Measurements from ENCODE around the gene SOX6.
A peak's percentile ranks its signal among the peaks of the same experiment; 100 is the strongest.

SOX6 gene

DNA sequence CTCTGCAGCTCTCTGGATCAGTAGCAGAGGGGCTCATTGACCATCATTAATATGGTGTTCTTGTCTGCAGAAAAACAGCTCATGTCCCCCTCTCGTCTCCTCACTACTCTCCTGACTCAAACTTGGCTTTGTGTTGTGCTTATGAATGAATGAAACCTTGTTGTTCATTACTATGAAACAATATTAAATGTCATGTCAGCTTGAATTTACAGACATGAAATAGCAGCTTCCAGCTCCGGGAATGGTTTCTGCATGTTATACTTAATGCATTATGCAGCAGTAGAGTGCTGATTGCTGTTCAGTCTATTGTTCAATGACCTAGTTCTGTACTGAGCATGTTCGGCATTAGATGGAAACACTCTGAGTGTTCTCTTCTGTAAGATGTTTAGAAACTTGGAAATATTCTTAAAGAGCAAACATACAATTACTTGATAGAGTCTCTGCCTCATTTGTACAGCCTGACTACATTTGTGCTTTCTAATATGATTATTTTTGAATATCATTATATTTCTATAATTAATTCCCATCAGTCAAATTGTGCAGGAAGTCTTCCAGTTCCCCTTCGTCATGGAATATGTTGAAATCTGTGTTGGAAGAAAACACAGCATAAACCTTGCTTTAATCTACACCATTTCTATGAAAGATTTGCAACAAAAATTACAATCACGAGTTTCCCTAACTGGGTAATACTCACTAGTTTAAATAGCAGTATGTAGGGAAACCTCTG, 340.4 kb downstream of the SOX6 start:
- H4K20me1 ChIP-seq = no peaks in the 10 kb centered on the region
- TF ChIP-seq Cebpa-rat (IDR thresholded peaks at IDR 0.05) = no peak
- H3K9ac ChIP-seq = no peak overlapping the region
- no peaks in the 10 kb centered on the region for H3K36me3 ChIP-seq
- H3K4me3 ChIP-seq = no peak overlapping the region
- no peaks in the 10 kb centered on the region for H3K9me3 ChIP-seq (replicated peaks in 1 of 11)
- no peak overlapping the region for H3K4me2 ChIP-seq
- no peaks in the 10 kb centered on the region for H3K27me3 ChIP-seq
- peaks cover 0 to 7% (median 5%) of the 10 kb centered on the region in 10 experiments; a peak in 11 of 20 replicates for H3K4me1 ChIP-seq
- no peak overlapping the region for H3K27ac ChIP-seq

DNA sequence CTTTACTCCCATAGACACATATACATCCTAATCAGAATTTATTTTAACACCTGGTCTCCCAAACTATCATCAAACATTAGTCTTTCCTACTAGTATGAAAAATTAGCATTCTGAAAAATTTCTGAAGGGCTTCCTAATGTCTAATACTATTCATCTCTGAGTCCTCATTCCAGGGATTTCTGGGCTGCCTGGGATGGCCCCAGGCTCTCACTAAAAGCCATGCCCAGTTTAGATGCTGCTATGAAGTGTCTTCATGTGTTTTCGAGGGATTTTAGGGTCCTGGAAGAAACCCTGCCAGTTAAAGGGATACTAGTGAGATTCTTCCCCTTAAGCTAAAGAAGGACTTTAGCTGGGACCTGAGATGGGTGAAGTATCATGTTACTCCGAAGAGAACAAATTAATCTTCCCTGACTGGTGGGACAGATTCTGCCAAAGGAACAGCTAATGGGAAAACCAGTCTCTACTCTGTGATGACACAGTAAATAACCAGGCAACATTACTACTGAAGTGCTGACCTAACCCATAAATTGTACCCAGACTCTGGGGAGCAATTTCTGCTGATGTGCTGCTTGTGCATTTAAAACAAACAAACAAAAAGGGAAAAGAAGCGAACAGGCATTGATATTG, 342.6 kb downstream of the SOX6 start:
- no peak for TF ChIP-seq Cebpa-rat (IDR thresholded peaks at IDR 0.05)

DNA sequence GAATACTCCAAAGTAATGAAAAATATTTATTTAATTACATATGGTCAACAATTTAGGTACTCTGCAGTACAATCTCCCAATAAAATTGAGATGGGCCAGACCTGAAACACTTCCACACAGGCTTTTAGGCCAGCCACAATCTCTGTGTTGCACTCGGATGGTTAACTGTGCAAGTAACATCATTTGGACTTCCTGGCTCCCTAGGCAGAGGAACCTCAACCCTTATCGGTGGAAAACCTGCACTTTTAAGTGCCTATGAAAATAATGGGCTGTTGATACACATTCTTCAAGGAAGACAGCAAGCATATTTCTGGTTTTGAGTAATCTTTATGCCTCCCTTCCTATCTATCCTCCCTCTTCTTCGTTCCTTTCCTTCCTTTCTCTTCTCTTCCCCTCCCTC, 343.1 kb downstream of the SOX6 start:
- Histone ChIP-seq H3K27me3 (no peaks in the 10 kb centered on the region), H4K20me1 (no peaks in the 10 kb centered on the region), H3K4me1 (peaks cover 0 to 7% (median 5%) of the 10 kb centered on the region in 10 experiments; a peak in 11 of 20 replicates), H3K36me3 (no peaks in the 10 kb centered on the region), H3K9me3 (replicated peaks in 1 of 11) (no peaks in the 10 kb centered on the region), H3K9ac (no peak overlapping the region), H3K4me3 (no peak overlapping the region), H3K4me2 (no peak overlapping the region), H3K27ac (no peak overlapping the region)
- no peak for TF ChIP-seq Cebpa-rat (IDR thresholded peaks at IDR 0.05)

More for the DNA sequence above, 342.6 kb downstream of the SOX6 start:
- H3K9ac ChIP-seq = no peak overlapping the region
- H3K36me3 ChIP-seq = no peaks in the 10 kb centered on the region
- no peaks in the 10 kb centered on the region for H3K9me3 ChIP-seq (replicated peaks in 1 of 11)
- H3K27me3 ChIP-seq = no peaks in the 10 kb centered on the region
- H3K4me1 ChIP-seq = peaks cover 0 to 7% (median 5%) of the 10 kb centered on the region in 10 experiments; a peak in 11 of 20 replicates
- no peak overlapping the region for H3K4me3 ChIP-seq
- no peaks in the 10 kb centered on the region for H4K20me1 ChIP-seq
- H3K27ac ChIP-seq = no peak overlapping the region
- no peak overlapping the region for H3K4me2 ChIP-seq

DNA sequence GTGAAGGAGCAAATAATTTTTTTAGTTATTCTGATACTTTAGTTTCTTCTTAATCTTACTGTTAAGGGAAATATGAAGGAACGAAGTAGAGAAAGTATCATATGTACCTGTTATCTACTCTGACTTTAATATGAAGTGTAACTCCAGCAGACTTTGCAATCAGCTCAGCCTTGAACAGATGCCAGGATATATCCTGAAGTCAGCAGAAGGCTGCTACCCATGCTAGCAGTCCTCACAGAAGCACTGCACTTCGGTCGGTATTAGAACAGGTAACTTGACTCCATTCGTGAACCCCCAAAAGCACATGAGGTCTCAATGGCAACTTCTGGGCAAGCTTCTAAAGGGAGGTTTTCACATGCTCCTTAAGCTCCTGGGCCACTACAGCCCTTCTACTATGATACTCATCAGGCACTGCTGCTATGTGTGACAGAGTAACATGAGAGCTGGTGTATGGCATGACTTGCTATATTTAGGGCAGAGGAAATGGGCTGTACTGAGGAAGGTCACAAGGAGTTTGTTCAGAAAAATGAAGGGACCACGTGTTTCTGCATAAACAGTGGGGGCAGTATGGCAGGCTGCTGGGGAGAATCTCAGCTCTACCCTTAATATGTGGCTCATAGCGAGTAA, 344.1 kb downstream of the SOX6 start:
- no peaks in the 10 kb centered on the region for H3K36me3 ChIP-seq
- H3K27me3 ChIP-seq = no peaks in the 10 kb centered on the region
- H3K4me2 ChIP-seq = peak overlapping the region in 7 of 11 experiments; percentile 1 to 48 (median 23); a peak in 7 of 22 replicates
- H3K27ac ChIP-seq = no peak overlapping the region
- H3K9ac ChIP-seq = no peak overlapping the region
- no peak overlapping the region for H3K4me3 ChIP-seq
- no peaks in the 10 kb centered on the region for H4K20me1 ChIP-seq
- peaks cover 0 to 7% (median 5%) of the 10 kb centered on the region in 10 experiments; a peak in 11 of 20 replicates for H3K4me1 ChIP-seq
- H3K9me3 ChIP-seq (replicated peaks in 1 of 11) = no peaks in the 10 kb centered on the region
- TF ChIP-seq Cebpa-rat (IDR thresholded peaks at IDR 0.05) = no peak

DNA sequence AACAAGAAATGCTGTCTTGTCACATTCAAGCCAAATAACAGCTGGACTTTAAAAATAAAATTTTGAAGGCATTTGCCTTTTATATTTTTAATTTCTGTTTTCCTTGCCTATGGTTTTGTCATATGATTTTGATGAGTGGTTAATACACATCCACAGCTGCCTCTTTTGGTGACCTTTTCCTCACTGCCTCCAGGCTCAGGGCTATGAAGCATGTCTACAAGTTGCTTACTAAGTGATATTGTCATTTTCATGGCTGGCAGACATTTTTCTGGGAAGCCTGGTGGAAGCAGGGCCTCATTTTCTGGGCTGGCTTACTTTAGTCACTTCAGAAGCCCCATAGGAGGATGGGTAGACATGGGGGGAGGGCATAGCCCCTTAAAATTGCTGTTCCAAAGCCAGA, 344.9 kb downstream of the SOX6 start:
- Histone ChIP-seq H3K36me3 (no peaks in the 10 kb centered on the region), H3K9me3 (replicated peaks in 1 of 11) (no peaks in the 10 kb centered on the region)
- no peak for TF ChIP-seq Cebpa-rat (IDR thresholded peaks at IDR 0.05)

DNA sequence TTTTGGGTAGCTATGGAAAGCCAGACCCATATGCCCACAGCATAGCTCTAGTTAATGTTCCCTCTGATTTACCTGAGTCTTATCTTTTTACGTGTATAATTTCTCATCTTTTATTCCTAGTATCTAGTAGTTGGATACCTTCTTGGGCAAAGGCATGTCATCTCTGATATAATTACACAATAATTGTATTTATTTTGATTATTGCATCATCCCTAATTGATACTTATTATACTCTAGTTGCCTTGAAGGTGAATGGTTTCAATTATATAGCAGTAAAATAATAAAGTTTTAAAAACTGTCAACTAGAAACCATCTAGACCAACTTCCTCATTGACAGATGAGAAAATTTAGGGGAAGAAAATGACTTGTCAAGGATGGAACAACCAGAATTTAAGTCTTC, 347.3 kb downstream of the SOX6 start:
- Histone ChIP-seq H3K27me3 (no peaks in the 10 kb centered on the region), H3K4me2 (no peak overlapping the region), H3K4me3 (no peak overlapping the region), H3K9me3 (replicated peaks in 1 of 11) (no peaks in the 10 kb centered on the region), H3K36me3 (no peaks in the 10 kb centered on the region), H3K9ac (no peak overlapping the region), H3K4me1 (peaks cover 0 to 7% (median 5%) of the 10 kb centered on the region in 10 experiments; a peak in 11 of 20 replicates), H4K20me1 (no peaks in the 10 kb centered on the region), H3K27ac (no peak overlapping the region)
- TF ChIP-seq Cebpa-rat (IDR thresholded peaks at IDR 0.05) = 0 out of 22 replicates have a peak, but pooled peaks of 1 of the 11 experiments have one; percentile 20

More for the DNA sequence above, 344.9 kb downstream of the SOX6 start:
- no peak overlapping the region for H3K9ac ChIP-seq
- H3K27ac ChIP-seq = no peak overlapping the region
- H3K27me3 ChIP-seq = no peaks in the 10 kb centered on the region
- H3K4me1 ChIP-seq = peaks cover 0 to 7% (median 5%) of the 10 kb centered on the region in 10 experiments; a peak in 11 of 20 replicates
- H4K20me1 ChIP-seq = no peaks in the 10 kb centered on the region
- no peak overlapping the region for H3K4me3 ChIP-seq
- 0 out of 22 replicates have a peak overlapping the region, but pooled peaks of 1 of the 11 experiments have one; percentile 8 for H3K4me2 ChIP-seq

DNA sequence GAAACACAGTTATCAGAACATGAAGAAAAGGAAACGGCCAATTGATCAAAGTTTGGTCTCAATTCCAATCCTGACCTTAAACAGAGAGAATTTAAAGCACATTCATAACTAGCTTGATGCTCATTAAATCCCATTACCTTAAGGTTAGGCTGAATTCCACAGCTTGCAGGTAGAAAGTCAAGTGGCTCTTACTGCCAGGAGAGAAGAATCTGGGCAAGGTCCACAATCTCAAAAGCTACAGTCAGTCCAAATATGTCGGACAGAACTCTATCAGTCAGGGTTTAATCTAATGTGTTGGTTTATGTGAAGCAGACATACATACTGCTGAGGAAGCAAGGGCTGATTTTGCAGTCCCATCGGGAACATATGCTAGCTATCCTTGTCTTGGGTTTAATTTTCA, 348.8 kb downstream of the SOX6 start:
- Histone ChIP-seq H3K36me3 (no peaks in the 10 kb centered on the region), H3K9ac (no peak overlapping the region), H3K27ac (no peak overlapping the region), H3K4me2 (no peak overlapping the region), H3K27me3 (no peaks in the 10 kb centered on the region), H3K9me3 (replicated peaks in 1 of 11) (no peaks in the 10 kb centered on the region), H4K20me1 (no peaks in the 10 kb centered on the region), H3K4me3 (no peak overlapping the region), H3K4me1 (peaks cover 0 to 8% (median 6%) of the 10 kb centered on the region in 10 experiments; a peak in 14 of 20 replicates)
- no peak for TF ChIP-seq Cebpa-rat (IDR thresholded peaks at IDR 0.05)

DNA sequence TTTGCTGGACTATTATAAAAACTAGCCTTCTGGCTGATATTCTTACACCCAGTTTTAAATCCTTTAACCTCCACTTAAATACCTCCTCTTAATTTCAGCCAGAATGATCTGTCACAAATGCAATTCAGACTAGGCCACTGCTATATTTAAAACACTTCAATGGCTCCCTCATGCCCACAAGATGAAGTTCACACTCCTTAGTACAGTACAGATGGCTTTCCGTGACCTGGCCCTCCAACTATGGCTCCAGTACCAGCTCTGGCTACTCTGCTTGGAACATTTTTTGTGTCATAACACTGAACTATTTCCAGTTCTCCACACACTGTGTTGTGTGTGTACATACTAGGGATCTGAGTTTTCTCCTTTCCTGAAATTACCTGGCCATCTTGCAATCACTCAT, 353.4 kb downstream of the SOX6 start:
- peaks cover 0 to 20% (median 17%) of the 10 kb centered on the region in 10 experiments; a peak in 15 of 20 replicates for H3K4me1 ChIP-seq
- no peaks in the 10 kb centered on the region for H3K36me3 ChIP-seq
- no peak overlapping the region for H3K9ac ChIP-seq
- no peak overlapping the region for H3K4me3 ChIP-seq
- no peaks in the 10 kb centered on the region for H4K20me1 ChIP-seq
- TF ChIP-seq Cebpa-rat (IDR thresholded peaks at IDR 0.05) = no peak
- no peaks in the 10 kb centered on the region for H3K27me3 ChIP-seq
- no peaks in the 10 kb centered on the region for H3K9me3 ChIP-seq (replicated peaks in 1 of 11)
- peak overlapping the region in 3 of 11 experiments; percentile 64 to 70 (median 65); a peak in 4 of 22 replicates for H3K4me2 ChIP-seq
- H3K27ac ChIP-seq = peak overlapping the region in 8 of 11 experiments; percentile 53 to 77 (median 65); a peak in 14 of 22 replicates

DNA sequence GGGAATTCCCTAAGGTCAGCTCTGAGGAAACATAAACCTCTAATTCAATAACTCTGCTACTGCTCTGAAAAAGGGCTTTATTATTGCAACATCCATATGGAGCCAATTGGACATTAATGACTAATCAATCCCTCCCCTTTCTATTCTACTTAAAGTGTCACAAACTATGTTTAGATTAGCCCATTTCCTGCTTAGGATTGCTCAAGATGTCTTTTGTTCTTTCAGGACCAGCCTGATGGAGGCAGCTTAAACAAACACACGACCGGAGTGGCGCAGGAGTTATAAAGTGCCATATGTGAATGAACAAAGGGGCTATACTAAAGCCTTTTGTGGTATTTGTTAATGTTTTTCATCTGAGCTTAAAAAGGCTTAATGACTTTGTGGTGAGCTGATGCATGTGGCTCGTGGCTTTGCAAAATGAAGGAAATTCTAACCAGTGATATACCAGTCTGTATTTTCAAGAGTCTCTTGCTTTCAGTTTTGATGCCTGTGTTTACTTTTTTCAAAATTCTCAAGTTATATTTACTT, 354.4 kb downstream of the SOX6 start:
- peak overlapping the region in 9 of 11 experiments; percentile 59 to 77 (median 66); a peak in 18 of 22 replicates for H3K27ac ChIP-seq
- H3K36me3 ChIP-seq = no peaks in the 10 kb centered on the region
- H4K20me1 ChIP-seq = no peaks in the 10 kb centered on the region
- peak overlapping the region in 10 of 11 experiments; percentile 12 to 70 (median 48); a peak in 18 of 22 replicates for H3K4me2 ChIP-seq
- no peak overlapping the region for H3K4me3 ChIP-seq
- H3K27me3 ChIP-seq = no peaks in the 10 kb centered on the region
- TF ChIP-seq Cebpa-rat (IDR thresholded peaks at IDR 0.05) = peak in 8 of 11 experiments; percentile 21 to 88 (median 72); a peak in 12 of 22 replicates
- peaks cover 0 to 20% (median 17%) of the 10 kb centered on the region in 10 experiments; a peak in 15 of 20 replicates for H3K4me1 ChIP-seq
- no peaks in the 10 kb centered on the region for H3K9me3 ChIP-seq (replicated peaks in 1 of 11)
- H3K9ac ChIP-seq = peak overlapping the region in 4 of 11 experiments; percentile 4 to 34 (median 16); a peak in 1 of 22 replicates

Data from BLaER1 treated with 17β-estradiol and CSF1 and Interleukin-3, amounts not matched to agents 10 nM and 100 nM (cell line).